HepG2 (cell line): ENCODE data around the gene CASKIN2. TPM values are rescaled to one million over a fixed set of nuclear protein-coding genes. Genes with fewer than 3 reads are reported as not detected.

Experiments
- ARHGAP35 ChIP-seq: sonication (generic); formaldehyde crosslinking; IDR thresholded peaks from 2 replicates; pipeline ENCODE4 v1.9.0; 2022; ENCODE audit warnings: mild to moderate bottlenecking, inconsistent platforms, moderate library complexity, missing genetic modification reagents, borderline replicate concordance
- CENPBD1 ChIP-seq: sonication (generic); formaldehyde crosslinking; IDR thresholded peaks from 2 replicates; pipeline ENCODE4 v1.8.0; 2022; ENCODE audit warnings: missing genetic modification reagents, low read depth, mild to moderate bottlenecking, borderline replicate concordance
- CREB1 ChIP-seq, 2 experiments: fragments of 450-650 bp in 1 of 2; IDR thresholded peaks; 2 replicates each; pipeline ENCODE4 v1.6.1; 2016 to 2017; ENCODE audit warnings: control low read depth in 1 of 2, mild to moderate bottlenecking in 1 of 2, missing compliant biosample characterization in 1 of 2, missing genetic modification characterization in 1 of 2
- EP300 ChIP-seq, 3 experiments: sonication (generic) in 1 of 3; formaldehyde crosslinking in 1 of 3; IDR thresholded peaks; 2 replicates each; pipeline versions ENCODE4 v1.5.1 to v1.6.1; 2011 to 2020; ENCODE audit warnings: low read depth in 2 of 3, low read length in 2 of 3, borderline replicate concordance in 1 of 3, improper control_type of control experiment in 1 of 3, mild to moderate bottlenecking in 1 of 3, missing genetic modification reagents in 1 of 3, moderate library complexity in 1 of 3
- GATA4 ChIP-seq: sonication (generic); IDR thresholded peaks from 2 replicates; pipeline ENCODE4 v1.6.1; 2016; ENCODE audit warnings: antibody characterized with exemption, low read depth, borderline replicate concordance
- KLF15 ChIP-seq: sonication (generic); formaldehyde crosslinking; IDR thresholded peaks from 2 replicates; pipeline ENCODE4 v1.8.1; 2023; ENCODE audit warnings: borderline replicate concordance, mild to moderate bottlenecking, inconsistent platforms, missing genetic modification reagents, mixed read lengths
- MEF2D ChIP-seq: sonication (generic); formaldehyde crosslinking; IDR thresholded peaks from 2 replicates; pipeline ENCODE4 v1.5.1; 2020; ENCODE audit warnings: mild to moderate bottlenecking, missing genetic modification reagents
- MXD4 ChIP-seq: IDR thresholded peaks from 2 replicates; pipeline ENCODE4 v1.6.1; 2016; ENCODE audit warnings: mild to moderate bottlenecking, missing biosample characterization, missing genetic modification reagents
- RARA ChIP-seq: IDR thresholded peaks from 2 replicates; pipeline ENCODE4 v1.6.1; 2016; ENCODE audit warnings: missing genetic modification reagents, missing compliant biosample characterization
- SOX13 ChIP-seq, 3 experiments: fragments of 450-650 bp in 1 of 3; sonication (generic) in 1 of 3; formaldehyde crosslinking in 1 of 3; IDR thresholded peaks in 2 of 3; conservative IDR thresholded peaks in 1 of 3; 2 replicates each; pipeline versions ENCODE4 v1.5.0 to v1.6.1; 2016 to 2020; ENCODE audit warnings: antibody characterized with exemption in 1 of 3, mild to moderate bottlenecking in 1 of 3, missing compliant biosample characterization in 1 of 3, missing genetic modification reagents in 1 of 3, moderate library complexity in 1 of 3
- TIGD3 ChIP-seq: sonication (generic); formaldehyde crosslinking; IDR thresholded peaks from 2 replicates; pipeline ENCODE4 v1.5.1; 2020; ENCODE audit warnings: mild to moderate bottlenecking, missing genetic modification reagents, borderline replicate concordance
- ZBTB14 ChIP-seq: sonication (generic); formaldehyde crosslinking; IDR thresholded peaks from 2 replicates; pipeline ENCODE4 v1.4.0; 2020; ENCODE audit warnings: missing genetic modification reagents
- ZBTB43 ChIP-seq: sonication (generic); formaldehyde crosslinking; conservative IDR thresholded peaks from 2 replicates; pipeline ENCODE4 v1.4.0; 2020; ENCODE audit warnings: missing genetic modification reagents
- ZNF280D ChIP-seq: sonication (generic); formaldehyde crosslinking; IDR thresholded peaks from 2 replicates; pipeline ENCODE4 v1.5.1; 2020; ENCODE audit warnings: mild to moderate bottlenecking, missing genetic modification reagents
- ZNF468 ChIP-seq: sonication (generic); formaldehyde crosslinking; IDR thresholded peaks from 2 replicates; pipeline ENCODE4 v1.8.0; 2022; ENCODE audit warnings: mild to moderate bottlenecking, moderate library complexity, missing genetic modification reagents
- ZNF652 ChIP-seq: IDR thresholded peaks from 2 replicates; pipeline ENCODE4 v1.6.1; 2016; ENCODE audit warnings: low read depth, borderline replicate concordance
- ZNF670 ChIP-seq: sonication (generic); formaldehyde crosslinking; IDR thresholded peaks from 2 replicates; pipeline ENCODE4 v1.8.0; 2022; ENCODE audit warnings: mild to moderate bottlenecking, missing genetic modification reagents, borderline replicate concordance
- ZNF761 ChIP-seq: sonication (generic); formaldehyde crosslinking; conservative IDR thresholded peaks from 2 replicates; pipeline ENCODE4 v1.4.0; 2020; ENCODE audit warnings: mild to moderate bottlenecking, missing genetic modification reagents
- polyA plus RNA-seq, 8 experiments: library from polyadenylated mRNA; depleted of rRNA in 3 of 8; stranded (reverse) in 7 of 8; unstranded in 1 of 8; fragments of >200 nt; fragmentation: Illumina TruSeq in 4 of 8; extraction: Trizol in 4 of 8; gene quantifications; 2 replicates each; pipeline versions ENCODE4 v1.2.1 to v1.2.3, GENCODE V29; 2011 to 2016; ENCODE audit warnings: low read depth in 4 of 8, missing spikeins in 1 of 8, mixed read lengths in 1 of 8; ENCODE audit not compliant: insufficient read depth in 1 of 8
- total RNA-seq, 5 experiments: library from RNA; depleted of rRNA; stranded (reverse); fragments of >200 nt; fragmentation: Illumina TruSeq; extraction: Trizol; gene quantifications; 2 replicates each; pipeline ENCODE4 v1.2.3, GENCODE V29; 2016; ENCODE audit warnings: low read depth in 1 of 5

Gene CASKIN2
- total and polyA plus RNA-seq, 2 of the 13 experiments (the other 11 are each of a cell fraction or from before 2014, with no cell fraction given): 5.2 to 7.8 TPM

GRCh38 chr17:75524970-75525805 is 9.9 kb upstream of the CASKIN2 start, which contains the start of gene LLGL2 (continued):
- TF ChIP-seq ZBTB14: peak; percentile 67
- peak; percentile 73; the same call in 1 of the 2 replicates for TF ChIP-seq TIGD3
- peak; percentile 46; the same call in 1 of the 2 replicates for TF ChIP-seq KLF15 (CRISPR knock-in tag)
- no peak for TF ChIP-seq CREB1 (IDR thresholded peaks at IDR 0.05)
- TF ChIP-seq CREB1 (CRISPR knock-in tag; IDR thresholded peaks at IDR 0.05): no peak
- peak; percentile 45; the same call in 1 of the 2 replicates for TF ChIP-seq RARA (CRISPR knock-in tag)
- TF ChIP-seq MEF2D (CRISPR knock-in tag): no peak; the same call in 1 of the 2 replicates
- no peak for TF ChIP-seq ZNF670 (CRISPR knock-in tag)
- TF ChIP-seq GATA4: no peak
- 0 out of 2 replicates have a peak, but pooled peaks have one; percentile 62 for TF ChIP-seq CENPBD1 (CRISPR knock-in tag)
- TF ChIP-seq ZNF761 (CRISPR knock-in tag): no peak; the same call in 1 of the 2 replicates
- TF ChIP-seq MXD4 (CRISPR knock-in tag): peak; percentile 88; the same call in 1 of the 2 replicates
- 0 out of 2 replicates have a peak, but pooled peaks have one; percentile 49 for TF ChIP-seq ZNF280D (CRISPR knock-in tag)
- TF ChIP-seq ARHGAP35 (CRISPR knock-in tag): peak; percentile 37; the same call in 1 of the 2 replicates
- TF ChIP-seq SOX13 (IDR thresholded peaks at IDR 0.05): no peak
- TF ChIP-seq SOX13 (CRISPR knock-in tag; conservative IDR thresholded peaks at IDR 0.05 in 1 of 2, IDR thresholded peaks at IDR 0.05 in 1 of 2): no peak; a peak in 1 of 4 replicates
- peak in 1 of 2 experiments; percentile 32; a peak in 2 of 4 replicates for TF ChIP-seq EP300 (IDR thresholded peaks at IDR 0.05; ENCODE audit: low read depth in 2 of 2, low read length in 2 of 2)
- peak; percentile 28; the same call in 1 of the 2 replicates for TF ChIP-seq EP300 (CRISPR knock-in tag; IDR thresholded peaks at IDR 0.05; ENCODE audit: borderline replicate concordance)
- TF ChIP-seq ZBTB43 (CRISPR knock-in tag): peak; percentile 65; the same call in 1 of the 2 replicates
- no peak for TF ChIP-seq ZNF652 (CRISPR knock-in tag)
- TF ChIP-seq ZNF468 (CRISPR knock-in tag): peak; percentile 70; the same call in 1 of the 2 replicates
